Caco-2 (cell line): ENCODE measurements around the gene SLC9A2. TPM values are rescaled to one million over a fixed set of nuclear protein-coding genes. Genes with fewer than 3 reads are reported as not detected.

ENCODE experiments used
- BruUV-seq: library from RNA; stranded (reverse); fragments of 400-500 nt; replicated peaks from 2 replicates; lab custom pipeline; 2021; lab: Mats Ljungman, UMichigan
- CTCF ChIA-PET: fragments of 300-600 bp; sonication (Branson Sonifier 250); formaldehyde crosslinking; loops from one replicate; lab custom pipeline; 2022; ENCODE audit warnings: antibody characterized with exemption; lab: Charles Lee
- POLR2A ChIA-PET: fragments of 300-600 bp; sonication (Branson Sonifier 250); formaldehyde crosslinking; loops from one replicate; lab custom pipeline; 2022; ENCODE audit warnings: antibody characterized with exemption; lab: Charles Lee
- DNase-seq, 2 experiments: peaks; one replicate each; pipeline versions ENCODE4 v3.0.0 to v3.0.0-alpha.2; 2020 to 2022
- H3K27me3 ChIP-seq: replicated peaks from 2 replicates; pipeline ENCODE4 v1.6.0; 2011; ENCODE audit warnings: low read length; ENCODE audit not compliant: control insufficient read depth, insufficient read depth
- H3K36me3 ChIP-seq: 2 replicates; pipeline ENCODE4 v1.5.1; 2011; ENCODE audit warnings: low read length; ENCODE audit not compliant: control insufficient read depth, insufficient read depth
- H3K4me1 ChIP-seq: fragments of 250-450 bp; sonication (Bioruptor Pico); 2 replicates; pipeline ENCODE4 v1.5.1; 2020; ENCODE audit warnings: mild to moderate bottlenecking
- H3K4me3 ChIP-seq: 2 replicates; pipeline ENCODE4 v1.5.1; 2011; ENCODE audit warnings: low read depth, mild to moderate bottlenecking, control low read depth, low read length
- H3K9me3 ChIP-seq: fragments of 250-450 bp; sonication (Bioruptor Pico); 2 replicates; pipeline ENCODE4 v1.5.1; 2020; ENCODE audit warnings: mild to moderate bottlenecking, moderate library complexity
- H3K27ac Mint-ChIP-seq: one replicate; pipeline ENCODE4 v1.8.0; 2022; ENCODE audit warnings: mixed read lengths; ENCODE audit not compliant: unreplicated experiment
- H3K27me3 Mint-ChIP-seq: one replicate; pipeline ENCODE4 v1.8.0; 2022; ENCODE audit warnings: mixed read lengths; ENCODE audit not compliant: insufficient read depth, unreplicated experiment
- H3K36me3 Mint-ChIP-seq: one replicate; pipeline ENCODE4 v1.8.0; 2022; ENCODE audit warnings: mild to moderate bottlenecking, mixed read lengths; ENCODE audit not compliant: insufficient read depth, unreplicated experiment
- H3K4me1 Mint-ChIP-seq: one replicate; pipeline ENCODE4 v1.8.0; 2022; ENCODE audit warnings: low read depth, mixed read lengths; ENCODE audit not compliant: unreplicated experiment
- H3K4me3 Mint-ChIP-seq: one replicate; pipeline ENCODE4 v1.8.0; 2022; ENCODE audit warnings: mild to moderate bottlenecking, moderate library complexity, mixed read lengths; ENCODE audit not compliant: unreplicated experiment
- H3K9me3 Mint-ChIP-seq: one replicate; pipeline ENCODE4 v1.8.0; 2022; ENCODE audit warnings: mixed read lengths; ENCODE audit not compliant: unreplicated experiment
- CTCF ChIP-seq, 2 experiments: fragments of 200-600 bp in 1 of 2; IDR thresholded peaks; 1 replicate in 1 of 2; 2 replicates in 1 of 2; pipeline versions ENCODE4 v1.5.1 to v1.8.0; 2011 to 2022; ENCODE audit warnings: antibody characterized with exemption in 1 of 2, control low read depth in 1 of 2, inconsistent platforms in 1 of 2, low read depth in 1 of 2, low read length in 1 of 2, mild to moderate bottlenecking in 1 of 2, moderate library complexity in 1 of 2; ENCODE audit not compliant: insufficient read depth in 1 of 2, severe bottlenecking in 1 of 2, unreplicated experiment in 1 of 2
- intact Hi-C: fragments of 100-400 bp; cut with micrococcal nuclease; formaldehyde crosslinking; loops from one replicate; pipeline ENCODE4 v1.10.0; 2022; ENCODE audit not compliant: unreplicated experiment
- total RNA-seq: library from RNA; stranded (reverse); gene quantifications from 2 replicates; pipeline ENCODE4 v1.2.3, GENCODE V29; 2022

The SLC9A2 gene
- total RNA-seq, 1 experiment from 2014 or later = 14.4 TPM

DNA sequence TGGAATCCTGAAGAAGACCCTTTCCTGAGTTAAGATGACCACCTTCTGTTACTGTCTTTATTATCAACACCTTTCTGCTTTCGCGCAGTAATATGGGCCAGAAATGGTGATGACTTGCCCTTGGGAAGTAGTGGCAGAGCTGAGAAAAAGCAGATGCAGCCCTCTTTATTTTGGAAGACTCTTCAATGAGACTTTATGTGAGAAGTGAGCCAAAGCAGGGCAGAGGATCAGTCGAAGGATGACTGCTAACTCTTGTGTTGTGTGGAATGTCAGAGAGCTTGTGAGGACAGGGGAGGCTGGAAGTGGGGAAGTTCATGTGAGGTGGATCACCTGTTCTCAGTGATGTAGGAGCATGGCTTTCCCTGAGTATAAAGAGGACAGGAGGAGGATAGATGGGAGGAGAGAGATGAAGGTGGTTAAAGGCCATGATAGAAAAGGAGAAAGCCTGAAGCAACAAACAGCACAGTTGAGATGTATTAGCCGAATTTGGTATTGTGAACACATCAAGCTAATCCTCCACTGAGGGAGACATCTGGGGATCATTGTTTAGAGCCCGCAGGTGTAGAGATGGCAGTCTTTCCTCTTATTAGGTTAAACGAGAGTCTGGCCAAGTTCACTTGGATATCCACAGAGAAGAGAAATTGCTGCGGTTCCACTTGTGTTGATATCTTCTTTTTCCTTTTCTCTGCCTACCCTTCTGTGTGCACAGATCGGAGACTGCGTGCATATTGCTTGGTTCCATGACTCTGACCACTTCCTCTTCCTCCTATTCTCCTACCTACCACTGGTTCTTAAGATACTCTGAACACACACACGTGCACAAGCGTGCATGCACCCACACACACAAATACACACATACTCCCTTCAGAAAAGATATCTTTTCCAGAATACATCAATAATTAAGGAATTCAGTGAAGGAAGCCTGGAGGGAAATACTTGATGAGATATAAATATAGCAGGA lies 67.4 kb downstream of the SLC9A2 start:
- Mint-ChIP-seq H3K27me3 (no peaks in the 10 kb centered on the region), H3K36me3 (peaks cover 11% of the 10 kb centered on the region), H3K27ac (no peak overlapping the region), H3K4me1 (peaks cover 7% of the 10 kb centered on the region), H3K4me3 (no peak overlapping the region), H3K9me3 (no peaks in the 10 kb centered on the region)
- ChIA-PET POLR2A (no interaction called here), CTCF (no interaction called here)
- Histone ChIP-seq H3K4me1 (0 out of 2 replicates have a peak, but pooled peaks cover 4% of the 10 kb centered on the region), H3K27me3 (no peaks in the 10 kb centered on the region), H3K36me3 (no peaks in the 10 kb centered on the region), H3K9me3 (no peaks in the 10 kb centered on the region), H3K4me3 (no peak overlapping the region)
- intact Hi-C loops = no loop called here
- no TSS peak for BruUV-seq
- DNase-seq = no peak
- TF ChIP-seq CTCF (IDR thresholded peaks at IDR 0.05; ENCODE audit: insufficient read depth in 1 of 2, low read depth in 1 of 2, low read length in 1 of 2, severe bottlenecking in 1 of 2, unreplicated experiment in 1 of 2) = no peak

DNA sequence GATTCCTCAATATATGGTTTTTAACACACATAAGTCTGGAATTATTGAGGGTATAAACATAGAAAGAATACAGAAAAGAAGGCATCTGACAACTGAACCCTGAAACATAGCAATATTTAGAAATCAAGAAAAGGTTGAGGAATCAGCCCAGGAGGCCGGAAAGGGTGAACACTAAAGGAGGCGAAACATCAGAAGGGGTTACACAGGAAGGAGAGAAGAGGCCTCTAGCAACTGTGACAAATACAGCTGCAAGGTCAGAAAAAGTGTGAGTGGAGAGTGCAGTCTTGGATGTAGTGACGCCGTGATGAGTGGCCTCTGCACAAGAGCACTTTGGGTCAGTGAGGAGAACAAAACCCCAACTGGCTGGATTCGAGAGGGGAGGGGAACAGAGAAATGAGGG lies 70.7 kb downstream of the SLC9A2 start:
- Histone ChIP-seq H3K36me3 (no peaks in the 10 kb centered on the region), H3K4me1 (0 out of 2 replicates have a peak, but pooled peaks cover 8% of the 10 kb centered on the region), H3K4me3 (no peak overlapping the region), H3K9me3 (no peaks in the 10 kb centered on the region), H3K27me3 (no peaks in the 10 kb centered on the region)
- ChIA-PET POLR2A (no interaction called here), CTCF (no interaction called here)
- TF ChIP-seq CTCF (IDR thresholded peaks at IDR 0.05; ENCODE audit: insufficient read depth in 1 of 2, low read depth in 1 of 2, low read length in 1 of 2, severe bottlenecking in 1 of 2, unreplicated experiment in 1 of 2) = no peak
- peaks cover 6% of the 10 kb centered on the region for H3K36me3 Mint-ChIP-seq
- no TSS peak for BruUV-seq
- no peaks in the 10 kb centered on the region for H3K27me3 Mint-ChIP-seq
- H3K9me3 Mint-ChIP-seq = no peaks in the 10 kb centered on the region
- no peak for DNase-seq
- intact Hi-C loops = no loop called here
- no peak overlapping the region for H3K27ac Mint-ChIP-seq
- H3K4me3 Mint-ChIP-seq = no peak overlapping the region
- H3K4me1 Mint-ChIP-seq = peaks cover 7% of the 10 kb centered on the region

GRCh38 chr2:102696463-102696862 lies 77.1 kb downstream of the SLC9A2 start:
- BruUV-seq = no TSS peak
- Mint-ChIP-seq H3K4me3 (no peak overlapping the region), H3K36me3 (peaks cover 7% of the 10 kb centered on the region), H3K27me3 (no peaks in the 10 kb centered on the region), H3K9me3 (no peaks in the 10 kb centered on the region), H3K27ac (no peak overlapping the region), H3K4me1 (no peaks in the 10 kb centered on the region)
- no peak for DNase-seq
- Histone ChIP-seq H3K4me3 (no peak overlapping the region), H3K36me3 (no peaks in the 10 kb centered on the region), H3K27me3 (no peaks in the 10 kb centered on the region), H3K9me3 (no peaks in the 10 kb centered on the region), H3K4me1 (0 out of 2 replicates have a peak, but pooled peaks cover 7% of the 10 kb centered on the region)
- intact Hi-C loops = no loop called here
- no peak for TF ChIP-seq CTCF (IDR thresholded peaks at IDR 0.05; ENCODE audit: insufficient read depth in 1 of 2, low read depth in 1 of 2, low read length in 1 of 2, severe bottlenecking in 1 of 2, unreplicated experiment in 1 of 2)
- POLR2A ChIA-PET = no interaction called here
- CTCF ChIA-PET = no interaction called here
